IPS-18a (cell line): ENCODE measurements around the gene BMP7.

Source experiments
- H3K27ac ChIP-seq: one replicate; pipeline ENCODE4 v1.5.1; 2013; ENCODE audit warnings: low read length
- H3K27me3 ChIP-seq: one replicate; pipeline ENCODE4 v1.6.1; 2013; ENCODE audit warnings: mild to moderate bottlenecking, low read length; ENCODE audit not compliant: control insufficient read depth, insufficient read depth
- H3K36me3 ChIP-seq: one replicate; pipeline ENCODE4 v1.6.1; 2013; ENCODE audit warnings: low read depth, low read length; ENCODE audit not compliant: control insufficient read depth
- H3K4me1 ChIP-seq: one replicate; pipeline ENCODE4 v1.6.1; 2013; ENCODE audit warnings: low read depth, low read length; ENCODE audit not compliant: control insufficient read depth
- H3K4me3 ChIP-seq: one replicate; pipeline ENCODE4 v1.5.1; 2013; ENCODE audit warnings: low read length
- H3K9ac ChIP-seq: one replicate; pipeline ENCODE4 v1.6.1; 2013; ENCODE audit warnings: mild to moderate bottlenecking, low read length, moderate library complexity
- H3K9me3 ChIP-seq: one replicate; pipeline ENCODE4 v1.6.1; 2013; ENCODE audit warnings: low read depth, low read length; ENCODE audit not compliant: control insufficient read depth

BMP7 gene

GRCh38 chr20:57301026-57301425, 34.6 kb upstream of the BMP7 start:
- H3K27me3 ChIP-seq: no peaks in the 10 kb centered on the region
- no peak overlapping the region for H3K4me3 ChIP-seq
- H3K27ac ChIP-seq: no peak overlapping the region
- no peak overlapping the region for H3K9ac ChIP-seq
- no peaks in the 10 kb centered on the region for H3K36me3 ChIP-seq
- H3K9me3 ChIP-seq: no peaks in the 10 kb centered on the region
- H3K4me1 ChIP-seq: no peaks in the 10 kb centered on the region

- H3K27me3 ChIP-seq: no peaks in the 10 kb centered on the region
- no peak overlapping the region for H3K4me3 ChIP-seq
- H3K27ac ChIP-seq: no peak overlapping the region
- H3K36me3 ChIP-seq: no peaks in the 10 kb centered on the region
- H3K4me1 ChIP-seq: no peaks in the 10 kb centered on the region
- no peak overlapping the region for H3K9ac ChIP-seq
- no peaks in the 10 kb centered on the region for H3K9me3 ChIP-seq
Measured at GRCh38 chr20:57298457-57298856, 32.0 kb upstream of the BMP7 start.

- Histone ChIP-seq H3K9ac (no peak overlapping the region), H3K4me3 (no peak overlapping the region), H3K9me3 (no peaks in the 10 kb centered on the region), H3K27ac (no peak overlapping the region), H3K4me1 (no peaks in the 10 kb centered on the region), H3K27me3 (no peaks in the 10 kb centered on the region), H3K36me3 (no peaks in the 10 kb centered on the region)
Measured at GRCh38 chr20:57294550-57294949, 28.1 kb upstream of the BMP7 start.

- H3K9ac ChIP-seq: no peak overlapping the region
- H3K9me3 ChIP-seq: no peaks in the 10 kb centered on the region
- no peaks in the 10 kb centered on the region for H3K4me1 ChIP-seq
- H3K36me3 ChIP-seq: no peaks in the 10 kb centered on the region
- no peak overlapping the region for H3K4me3 ChIP-seq
- no peaks in the 10 kb centered on the region for H3K27me3 ChIP-seq
- H3K27ac ChIP-seq: no peak overlapping the region
Measured at GRCh38 chr20:57293995-57294394, 27.6 kb upstream of the BMP7 start.

DNA sequence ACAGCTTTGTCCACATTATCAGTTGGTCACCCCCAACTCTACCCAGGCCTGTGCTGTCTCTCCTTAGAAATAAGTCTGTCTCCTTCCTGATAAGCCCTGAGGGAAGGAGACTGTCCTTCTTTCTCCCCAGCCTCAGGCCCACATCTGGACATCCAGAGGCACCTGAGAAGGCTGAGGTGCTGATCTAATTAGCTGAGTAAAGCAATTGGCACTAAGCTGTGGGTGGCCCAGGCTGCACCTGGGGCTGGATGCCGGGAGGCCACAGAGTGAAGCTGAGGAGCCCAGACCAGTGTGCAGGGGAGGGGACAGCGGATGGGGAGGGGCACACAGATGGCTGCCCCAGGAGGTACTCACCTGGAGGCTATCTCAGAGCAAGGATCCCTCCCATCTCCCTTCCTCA, 26.2 kb upstream of the BMP7 start:
- no peaks in the 10 kb centered on the region for H3K36me3 ChIP-seq
- no peak overlapping the region for H3K4me3 ChIP-seq
- peaks cover 2% of the 10 kb centered on the region for H3K4me1 ChIP-seq
- no peaks in the 10 kb centered on the region for H3K27me3 ChIP-seq
- no peak overlapping the region for H3K27ac ChIP-seq
- H3K9me3 ChIP-seq: no peaks in the 10 kb centered on the region
- no peak overlapping the region for H3K9ac ChIP-seq

DNA sequence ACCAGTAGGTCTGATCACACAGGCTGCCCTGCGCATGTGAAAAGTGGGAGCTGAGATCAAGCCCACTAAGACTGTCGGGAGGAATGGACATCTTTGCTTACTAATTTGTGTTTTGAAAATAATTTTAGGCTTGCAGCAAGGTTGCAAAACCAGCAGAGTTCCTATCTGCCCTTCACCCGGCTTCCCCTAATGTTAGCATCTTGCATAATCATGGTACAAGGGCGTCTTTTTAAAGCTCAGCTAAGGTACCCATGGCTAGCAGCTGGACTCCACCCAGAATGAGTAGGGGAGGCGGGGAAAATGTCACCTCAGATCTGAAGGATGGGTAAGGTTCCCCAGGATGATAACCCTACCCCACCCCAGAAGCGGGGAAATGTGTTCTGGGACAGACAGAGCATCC, 25.3 kb upstream of the BMP7 start:
- no peak overlapping the region for H3K4me3 ChIP-seq
- no peaks in the 10 kb centered on the region for H3K27me3 ChIP-seq
- H3K9me3 ChIP-seq: no peaks in the 10 kb centered on the region
- peaks cover 8% of the 10 kb centered on the region for H3K4me1 ChIP-seq
- H3K27ac ChIP-seq: no peak overlapping the region
- no peak overlapping the region for H3K9ac ChIP-seq
- no peaks in the 10 kb centered on the region for H3K36me3 ChIP-seq

- no peaks in the 10 kb centered on the region for H3K27me3 ChIP-seq
- H3K4me3 ChIP-seq: no peak overlapping the region
- no peaks in the 10 kb centered on the region for H3K9me3 ChIP-seq
- peaks cover 8% of the 10 kb centered on the region for H3K4me1 ChIP-seq
- no peak overlapping the region for H3K9ac ChIP-seq
- no peaks in the 10 kb centered on the region for H3K36me3 ChIP-seq
- H3K27ac ChIP-seq: no peak overlapping the region
Measured at GRCh38 chr20:57291003-57291402, 24.6 kb upstream of the BMP7 start.

GRCh38 chr20:57290178-57290484, 23.7 kb upstream of the BMP7 start:
- H3K27ac ChIP-seq: no peak overlapping the region
- H3K4me3 ChIP-seq: no peak overlapping the region
- peaks cover 8% of the 10 kb centered on the region for H3K4me1 ChIP-seq
- no peaks in the 10 kb centered on the region for H3K36me3 ChIP-seq
- H3K9ac ChIP-seq: no peak overlapping the region
- no peaks in the 10 kb centered on the region for H3K27me3 ChIP-seq
- no peaks in the 10 kb centered on the region for H3K9me3 ChIP-seq

DNA sequence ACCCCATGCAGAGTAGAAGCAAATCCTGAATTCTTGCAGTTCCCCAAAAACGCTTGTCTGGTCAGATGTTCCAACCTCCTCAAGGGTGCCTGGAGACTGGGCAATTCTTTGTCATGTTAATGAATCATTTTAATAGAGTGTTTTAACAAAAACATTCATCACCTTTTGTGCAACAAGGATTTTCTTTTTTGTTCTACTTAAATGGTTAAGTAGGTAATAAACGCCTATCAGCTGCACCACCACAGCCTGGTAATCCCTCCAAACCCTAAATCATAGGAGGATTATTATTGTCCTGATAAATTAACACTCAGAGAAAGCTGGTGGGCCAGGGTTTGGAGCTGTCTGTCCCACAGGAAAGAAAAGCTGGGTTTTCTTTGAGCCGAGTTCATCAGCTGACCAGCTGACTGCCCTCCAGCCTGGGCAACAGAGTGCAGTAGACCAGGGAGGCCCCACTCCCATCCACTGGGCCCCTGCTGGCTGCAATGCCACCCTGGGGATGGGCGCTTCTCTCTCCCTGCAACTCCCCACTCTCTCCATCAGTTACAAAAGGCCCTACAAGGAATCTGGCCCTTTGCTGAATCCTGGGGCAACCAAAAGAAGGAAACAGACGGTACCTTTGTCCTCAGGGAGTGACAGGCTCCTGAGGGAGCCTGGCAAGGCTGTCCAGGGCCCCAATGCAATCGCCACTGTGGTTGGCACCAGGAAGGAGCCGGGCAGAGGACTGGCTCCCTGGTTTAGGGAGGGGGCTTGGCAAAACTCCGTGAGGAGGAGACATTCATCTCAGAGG, 23.1 kb upstream of the BMP7 start:
- H3K27ac ChIP-seq: no peak overlapping the region
- no peak overlapping the region for H3K4me3 ChIP-seq
- H3K27me3 ChIP-seq: no peaks in the 10 kb centered on the region
- no peak overlapping the region for H3K9ac ChIP-seq
- H3K9me3 ChIP-seq: no peaks in the 10 kb centered on the region
- H3K4me1 ChIP-seq: peaks cover 8% of the 10 kb centered on the region
- H3K36me3 ChIP-seq: no peaks in the 10 kb centered on the region

DNA sequence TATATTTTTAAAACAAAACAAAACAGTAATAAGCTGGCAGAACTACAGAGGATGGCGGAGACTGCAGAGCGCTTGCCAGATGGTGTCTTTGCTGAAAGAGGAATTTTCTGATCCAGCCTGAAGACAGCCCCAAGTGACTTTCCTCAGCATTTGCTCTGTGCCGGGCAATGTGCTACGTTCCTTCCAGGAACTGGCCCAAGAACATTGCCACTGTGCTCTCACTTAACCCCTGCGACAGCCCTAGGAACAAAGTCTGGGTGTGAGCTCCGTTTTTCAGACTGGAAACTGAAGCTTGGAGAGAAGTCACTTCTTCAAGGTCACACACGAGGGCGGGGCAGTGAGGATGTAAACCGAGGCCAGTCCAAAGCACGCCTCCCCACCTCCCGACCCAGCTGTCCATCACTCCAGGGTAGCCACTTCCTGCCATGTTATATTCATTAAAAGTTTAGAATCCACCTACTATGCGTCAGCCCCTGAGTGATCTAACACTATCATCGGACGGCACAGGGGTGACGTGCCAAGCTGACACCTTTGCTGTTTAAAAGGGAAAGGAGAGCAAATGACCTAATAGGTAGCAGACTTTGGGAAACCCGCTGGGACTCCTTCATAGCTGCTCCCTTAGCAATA, 22.3 kb upstream of the BMP7 start:
- no peaks in the 10 kb centered on the region for H3K36me3 ChIP-seq
- H3K4me1 ChIP-seq: peaks cover 8% of the 10 kb centered on the region
- H3K27me3 ChIP-seq: no peaks in the 10 kb centered on the region

GRCh38 chr20:57287901-57288300, 21.5 kb upstream of the BMP7 start:
- no peak overlapping the region for H3K9ac ChIP-seq
- H3K27ac ChIP-seq: no peak overlapping the region
- no peaks in the 10 kb centered on the region for H3K27me3 ChIP-seq
- H3K36me3 ChIP-seq: no peaks in the 10 kb centered on the region
- peaks cover 8% of the 10 kb centered on the region for H3K4me1 ChIP-seq
- no peak overlapping the region for H3K4me3 ChIP-seq
- H3K9me3 ChIP-seq: no peaks in the 10 kb centered on the region

More for the DNA sequence above, 22.3 kb upstream of the BMP7 start:
- no peak overlapping the region for H3K4me3 ChIP-seq
- H3K27ac ChIP-seq: no peak overlapping the region
- no peak overlapping the region for H3K9ac ChIP-seq
- H3K9me3 ChIP-seq: no peaks in the 10 kb centered on the region
